ENCODE measurements around the gene SMYD3.
A peak's percentile ranks its signal among the peaks of the same experiment; 100 is the strongest.

Gene SMYD3

GRCh38 chr1:246269466-246269865 is 237.6 kb downstream of the SMYD3 start:
- no peak for ATAC-seq

- ATAC-seq: no peak
Measured at GRCh38 chr1:246267896-246268295, 239.2 kb downstream of the SMYD3 start.

GRCh38 chr1:246267426-246267825 is 239.7 kb downstream of the SMYD3 start:
- no peak for ATAC-seq

- ATAC-seq: no peak
Measured at GRCh38 chr1:246265481-246265880, 241.6 kb downstream of the SMYD3 start.

- no peak for ATAC-seq
Measured at GRCh38 chr1:246262281-246262680, 244.8 kb downstream of the SMYD3 start.

- no peak for ATAC-seq
Measured at GRCh38 chr1:246261639-246262038, 245.4 kb downstream of the SMYD3 start.

- ATAC-seq: no peak
Measured at GRCh38 chr1:246258250-246258649, 248.8 kb downstream of the SMYD3 start.

- no peak for ATAC-seq
Measured at GRCh38 chr1:246255773-246256172, 251.3 kb downstream of the SMYD3 start.

- ATAC-seq: no peak
Measured at GRCh38 chr1:246254854-246255253, 252.2 kb downstream of the SMYD3 start.

GRCh38 chr1:246246430-246246829 is 260.6 kb downstream of the SMYD3 start:
- ATAC-seq: no peak

- no peak for ATAC-seq
Measured at GRCh38 chr1:246245541-246245940, 261.5 kb downstream of the SMYD3 start.

GRCh38 chr1:246232126-246232525 is 275.0 kb downstream of the SMYD3 start:
- no peak for ATAC-seq

GRCh38 chr1:246226041-246226440 is 281.0 kb downstream of the SMYD3 start:
- no peak for ATAC-seq

GRCh38 chr1:246221485-246222255 is 285.4 kb downstream of the SMYD3 start:
- ATAC-seq: no peak

GRCh38 chr1:246220495-246221065 is 286.5 kb downstream of the SMYD3 start:
- no peak for ATAC-seq

- peak in 1 of 2 donors; percentile 21 for ATAC-seq
Measured at GRCh38 chr1:246219508-246220030, 287.5 kb downstream of the SMYD3 start.

GRCh38 chr1:246218686-246219085 is 288.4 kb downstream of the SMYD3 start:
- ATAC-seq: no peak

- ATAC-seq: no peak
Measured at GRCh38 chr1:246216906-246217305, 290.2 kb downstream of the SMYD3 start.

GRCh38 chr1:246215510-246215903 is 291.6 kb downstream of the SMYD3 start:
- ATAC-seq: no peak

GRCh38 chr1:246214708-246215509 is 292.2 kb downstream of the SMYD3 start:
- ATAC-seq: peak in 1 of 2 donors; percentile 36

GRCh38 chr1:246213947-246214346 is 293.1 kb downstream of the SMYD3 start:
- ATAC-seq: no peak

GRCh38 chr1:246213502-246213901 is 293.6 kb downstream of the SMYD3 start:
- no peak for ATAC-seq

GRCh38 chr1:246213036-246213435 is 294.0 kb downstream of the SMYD3 start:
- no peak for ATAC-seq
